K562 (cell line): Measurements from ENCODE around the gene S100A7A.

ENCODE experiments used
- CTCF ChIP-seq, 3 experiments: IDR thresholded peaks in 2 of 3; conservative IDR thresholded peaks in 1 of 3; 2 replicates each; pipeline ENCODE4 v1.5.1; 2011 to 2012; ENCODE audit warnings: low read length in 3 of 3, mild to moderate bottlenecking in 3 of 3, control low read depth in 2 of 3, improper control_type of control experiment in 1 of 3, inconsistent platforms in 1 of 3, low read depth in 1 of 3, mixed read lengths in 1 of 3, moderate library complexity in 1 of 3; ENCODE audit not compliant: insufficient read depth in 2 of 3
- ERF ChIP-seq: fragments of 450-650 bp; formaldehyde crosslinking; IDR thresholded peaks from 2 replicates; pipeline ENCODE4 v1.4.0; 2020; ENCODE audit warnings: mild to moderate bottlenecking, mixed read lengths
- GABPA ChIP-seq: fragments of 200-800 bp; sonication (Bioruptor generic); conservative IDR thresholded peaks from 2 replicates; pipeline ENCODE4 v1.6.1; 2016; ENCODE audit warnings: low read depth, missing genetic modification characterization, missing compliant biosample characterization
- JUNB ChIP-seq: fragments of 450-650 bp; formaldehyde crosslinking; conservative IDR thresholded peaks from 2 replicates; pipeline ENCODE4 v1.4.0; 2020; ENCODE audit warnings: mild to moderate bottlenecking
- KAT7 ChIP-seq: sonication (generic); formaldehyde crosslinking; IDR thresholded peaks from 2 replicates; pipeline ENCODE4 v1.8.0; 2022; ENCODE audit warnings: missing genetic modification reagents, mild to moderate bottlenecking, borderline replicate concordance
- LCOR ChIP-seq: sonication (generic); formaldehyde crosslinking; IDR thresholded peaks from 2 replicates; pipeline ENCODE4 v1.8.0; 2022; ENCODE audit warnings: mild to moderate bottlenecking, missing genetic modification reagents
- MYC ChIP-seq, 2 experiments: fragments of 250-450 bp in 1 of 2; sonication (Bioruptor Pico) in 1 of 2; IDR thresholded peaks; 2 replicates each; pipeline versions ENCODE4 v1.5.1 to v1.6.1; 2012 to 2021; ENCODE audit warnings: low read depth in 2 of 2, borderline replicate concordance in 1 of 2, improper control_type of control experiment in 1 of 2, low read length in 1 of 2, mild to moderate bottlenecking in 1 of 2, moderate library complexity in 1 of 2
- PCBP1 ChIP-seq: fragments of 200-400 bp; formaldehyde crosslinking; IDR thresholded peaks from 2 replicates; pipeline ENCODE4 v1.6.1; 2018; ENCODE audit warnings: mild to moderate bottlenecking, low read depth, low read length; ENCODE audit not compliant: poor library complexity, severe bottlenecking
- POLR2AphosphoS2 ChIP-seq: IDR thresholded peaks from 2 replicates; pipeline ENCODE4 v1.6.1; 2012; ENCODE audit warnings: low read length, improper control_type of control experiment
- RBBP5 ChIP-seq: fragments of 200-600 bp; sonication (generic); IDR thresholded peaks from 2 replicates; pipeline ENCODE4 v1.6.1; 2012; ENCODE audit warnings: borderline replicate concordance, mild to moderate bottlenecking, low read length, control low read depth, inconsistent platforms; ENCODE audit not compliant: insufficient read depth, poor library complexity, severe bottlenecking
- RNF2 ChIP-seq: sonication (generic); IDR thresholded peaks from 2 replicates; pipeline ENCODE4 v1.6.1; 2016
- ZNF511 ChIP-seq: sonication (generic); formaldehyde crosslinking; IDR thresholded peaks from 2 replicates; pipeline ENCODE4 v1.8.0; 2022; ENCODE audit warnings: mild to moderate bottlenecking, missing genetic modification reagents
- TF ChIP-seq, protein P1 (sequence below): conservative IDR thresholded peaks from 2 replicates; pipeline ENCODE4 v1.6.1; 2011; ENCODE audit warnings: low read depth, mild to moderate bottlenecking, low read length; ENCODE audit not compliant: control insufficient read depth

DNA sequence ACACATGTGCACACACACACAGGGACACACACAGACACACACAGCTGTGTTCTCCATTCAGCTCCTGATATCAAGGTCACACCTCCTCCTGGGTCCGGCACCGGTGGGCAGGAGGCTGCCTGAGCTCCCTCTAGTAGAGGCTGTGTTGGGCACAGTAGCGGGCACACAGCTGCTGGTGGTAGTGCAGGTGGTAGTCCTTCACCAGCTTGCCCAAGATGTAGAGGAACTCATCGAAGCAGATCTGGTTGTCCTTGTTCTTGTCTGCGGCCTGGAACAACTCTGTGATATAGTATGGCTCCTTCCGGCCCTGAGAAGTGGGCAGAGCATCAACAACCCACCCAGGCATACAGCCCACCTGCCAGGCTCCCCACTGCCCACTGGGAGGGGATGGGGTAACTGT is 19.9 kb upstream of the S100A7A start:
- TF ChIP-seq LCOR (CRISPR knock-in tag) (no peak), MYC (IDR thresholded peaks at IDR 0.05; ENCODE audit: low read depth, low read length) (no peak), MYC (CRISPR knock-in tag; IDR thresholded peaks at IDR 0.05; ENCODE audit: borderline replicate concordance, low read depth) (no peak), POLR2AphosphoS2 (no peak), RBBP5 (no peak), ZNF511 (no peak), PCBP1 (no peak), RNF2 (no peak), GABPA (tag) (no peak), KAT7 (CRISPR knock-in tag) (no peak), ERF (CRISPR knock-in tag) (no peak), CTCF (IDR thresholded peaks at IDR 0.05 in 2 of 3, conservative IDR thresholded peaks at IDR 0.05 in 1 of 3; ENCODE audit: insufficient read depth in 2 of 3, low read depth in 1 of 3, low read length in 3 of 3) (no peak), JUNB (CRISPR knock-in tag) (no peak)
- TF ChIP-seq, protein P1, sequence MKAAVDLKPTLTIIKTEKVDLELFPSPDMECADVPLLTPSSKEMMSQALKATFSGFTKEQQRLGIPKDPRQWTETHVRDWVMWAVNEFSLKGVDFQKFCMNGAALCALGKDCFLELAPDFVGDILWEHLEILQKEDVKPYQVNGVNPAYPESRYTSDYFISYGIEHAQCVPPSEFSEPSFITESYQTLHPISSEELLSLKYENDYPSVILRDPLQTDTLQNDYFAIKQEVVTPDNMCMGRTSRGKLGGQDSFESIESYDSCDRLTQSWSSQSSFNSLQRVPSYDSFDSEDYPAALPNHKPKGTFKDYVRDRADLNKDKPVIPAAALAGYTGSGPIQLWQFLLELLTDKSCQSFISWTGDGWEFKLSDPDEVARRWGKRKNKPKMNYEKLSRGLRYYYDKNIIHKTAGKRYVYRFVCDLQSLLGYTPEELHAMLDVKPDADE: no peak
